HG03520 (cell line): ENCODE data around the gene REEP5.

Experiments used
- ATAC-seq: cut with Tn5 transposase; IDR thresholded peaks from one replicate; pipeline ENCODE4 v1.9.1; 2021; ENCODE audit warnings: mild to moderate bottlenecking, moderate library complexity; ENCODE audit not compliant: unreplicated experiment

REEP5 gene

GRCh38 chr5:112848116-112848811, 73.8 kb downstream of the REEP5 start:
- peak; percentile 100 for ATAC-seq

DNA sequence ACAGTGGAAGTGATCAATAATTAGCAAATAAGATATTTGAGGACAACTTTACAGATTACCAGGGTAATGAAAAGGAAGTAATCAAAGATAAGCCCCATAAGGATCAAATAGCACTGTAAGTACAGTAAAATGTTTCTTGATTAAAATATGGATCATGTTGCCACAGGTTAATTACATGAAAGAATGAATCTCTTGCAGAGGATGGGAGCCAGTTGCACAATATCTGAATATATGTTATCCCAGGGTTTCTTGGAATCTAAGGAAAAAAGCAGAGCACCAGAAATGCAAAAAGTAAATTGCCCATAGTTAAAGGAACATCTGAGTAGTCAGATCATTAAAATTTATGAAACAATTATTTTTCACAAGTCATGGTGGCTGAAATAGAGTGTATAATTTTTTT, 74.7 kb downstream of the REEP5 start:
- ATAC-seq: no peak

DNA sequence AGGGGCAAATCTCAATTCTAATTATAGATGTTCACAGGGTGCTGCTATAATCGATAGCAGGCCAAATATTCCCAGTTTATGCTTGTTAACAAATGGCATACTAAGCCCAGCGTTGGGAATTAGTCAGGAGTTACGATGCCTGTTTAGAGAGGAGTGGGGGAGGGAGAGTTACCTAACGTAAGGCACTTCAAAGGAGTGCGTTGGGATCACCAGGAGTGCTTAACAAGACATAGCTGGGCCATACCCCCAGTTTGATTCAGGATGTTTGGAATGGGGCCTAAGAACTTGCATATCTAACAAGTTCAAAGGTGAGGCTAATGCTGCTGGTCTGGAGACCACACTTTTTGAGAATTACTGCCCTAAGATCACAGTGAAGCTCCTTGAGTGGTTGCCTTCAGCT, 75.5 kb downstream of the REEP5 start:
- ATAC-seq: no peak

DNA sequence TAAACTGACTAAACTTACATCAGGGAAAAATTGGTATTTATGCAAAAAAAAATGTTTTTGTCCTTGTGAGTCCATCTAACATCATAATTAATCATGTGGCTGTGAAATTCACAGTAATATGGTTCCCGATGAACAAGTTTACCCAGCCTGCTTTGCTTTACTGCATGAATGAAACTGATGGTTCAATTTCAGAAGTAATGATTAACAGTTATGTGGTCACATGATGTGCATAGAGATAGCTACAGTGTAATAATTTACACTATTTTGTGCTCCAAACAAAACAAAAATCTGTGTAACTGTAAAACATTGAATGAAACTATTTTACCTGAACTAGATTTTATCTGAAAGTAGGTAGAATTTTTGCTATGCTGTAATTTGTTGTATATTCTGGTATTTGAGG, 77.5 kb downstream of the REEP5 start:
- no peak for ATAC-seq

- no peak for ATAC-seq
Observed at GRCh38 chr5:112833971-112834370, 88.1 kb downstream of the REEP5 start.

GRCh38 chr5:112830378-112830777, 91.6 kb downstream of the REEP5 start:
- no peak for ATAC-seq
